Progenitor cell of endocrine pancreas (in vitro differentiated cells): ENCODE results near the gene SIRPB2. TPM values are rescaled to one million over a fixed set of nuclear protein-coding genes. Genes with fewer than 3 reads are reported as not detected.

Experiments
- DNase-seq: peaks from one replicate; pipeline ENCODE4 v3.0.0; 2021; ENCODE audit warnings: low spot score; ENCODE audit not compliant: unreplicated experiment
- H3K27ac Mint-ChIP-seq: 2 replicates; pipeline ENCODE4 v1.8.0; 2021; ENCODE audit warnings: mild to moderate bottlenecking, moderate library complexity, mixed read lengths
- H3K27me3 Mint-ChIP-seq: 2 replicates; pipeline ENCODE4 v1.8.0; 2021; ENCODE audit warnings: mixed read lengths
- H3K36me3 Mint-ChIP-seq: 2 replicates; pipeline ENCODE4 v1.8.0; 2022; ENCODE audit warnings: mixed read lengths; ENCODE audit not compliant: insufficient read depth
- H3K4me1 Mint-ChIP-seq: 2 replicates; pipeline ENCODE4 v1.8.0; 2021; ENCODE audit warnings: low read depth, mixed read lengths
- H3K4me3 Mint-ChIP-seq: 2 replicates; pipeline ENCODE4 v1.8.0; 2021; ENCODE audit warnings: low read depth, mild to moderate bottlenecking, moderate library complexity, mixed read lengths
- H3K9me3 Mint-ChIP-seq: 2 replicates; pipeline ENCODE4 v1.8.0; 2021; ENCODE audit warnings: low read depth, mixed read lengths
- total RNA-seq: library from RNA; stranded (reverse); gene quantifications from 2 replicates; pipeline ENCODE4 v1.2.1, GENCODE V29; 2021
- TF ChIP-seq, protein P1 (sequence below): fragments of 200-600 bp; sonication (generic); IDR thresholded peaks from one replicate; pipeline ENCODE4 v1.5.0; 2021; ENCODE audit warnings: antibody characterized with exemption, mild to moderate bottlenecking; ENCODE audit not compliant: unreplicated experiment

SIRPB2 gene
- total RNA-seq, 1 donor from 2014 or later: not detected

- Mint-ChIP-seq H3K9me3 (peaks cover 7% of the 10 kb centered on the region), H3K27ac (no peak overlapping the region), H3K4me3 (no peak overlapping the region), H3K36me3 (no peaks in the 10 kb centered on the region), H3K27me3 (peaks cover 14% of the 10 kb centered on the region), H3K4me1 (no peaks in the 10 kb centered on the region)
- TF ChIP-seq, protein P1, sequence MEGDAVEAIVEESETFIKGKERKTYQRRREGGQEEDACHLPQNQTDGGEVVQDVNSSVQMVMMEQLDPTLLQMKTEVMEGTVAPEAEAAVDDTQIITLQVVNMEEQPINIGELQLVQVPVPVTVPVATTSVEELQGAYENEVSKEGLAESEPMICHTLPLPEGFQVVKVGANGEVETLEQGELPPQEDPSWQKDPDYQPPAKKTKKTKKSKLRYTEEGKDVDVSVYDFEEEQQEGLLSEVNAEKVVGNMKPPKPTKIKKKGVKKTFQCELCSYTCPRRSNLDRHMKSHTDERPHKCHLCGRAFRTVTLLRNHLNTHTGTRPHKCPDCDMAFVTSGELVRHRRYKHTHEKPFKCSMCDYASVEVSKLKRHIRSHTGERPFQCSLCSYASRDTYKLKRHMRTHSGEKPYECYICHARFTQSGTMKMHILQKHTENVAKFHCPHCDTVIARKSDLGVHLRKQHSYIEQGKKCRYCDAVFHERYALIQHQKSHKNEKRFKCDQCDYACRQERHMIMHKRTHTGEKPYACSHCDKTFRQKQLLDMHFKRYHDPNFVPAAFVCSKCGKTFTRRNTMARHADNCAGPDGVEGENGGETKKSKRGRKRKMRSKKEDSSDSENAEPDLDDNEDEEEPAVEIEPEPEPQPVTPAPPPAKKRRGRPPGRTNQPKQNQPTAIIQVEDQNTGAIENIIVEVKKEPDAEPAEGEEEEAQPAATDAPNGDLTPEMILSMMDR: no peak
- no peak for DNase-seq
Measured at GRCh38 chr20:1526896-1527295, 35.7 kb upstream of the SIRPB2 start.

DNA sequence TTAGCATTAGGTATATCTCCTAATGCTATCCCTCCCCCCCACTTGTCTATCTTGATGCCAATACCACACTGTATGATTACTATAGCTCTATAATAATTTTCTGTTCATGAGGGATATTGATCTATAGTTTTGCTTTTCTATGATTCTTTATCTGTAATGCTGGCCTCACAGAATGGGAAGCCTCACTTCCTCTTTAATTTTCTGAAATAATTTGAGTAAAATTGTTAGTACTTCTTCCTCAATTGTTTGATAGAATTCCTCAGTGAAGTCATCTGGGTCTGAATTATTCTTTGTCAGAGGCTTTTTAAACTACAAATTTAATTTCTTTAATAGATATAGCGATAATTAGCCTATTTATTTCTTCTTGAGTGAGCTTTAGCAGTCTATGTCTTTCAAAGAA, 35.1 kb upstream of the SIRPB2 start:
- TF ChIP-seq, protein P1: no peak
- Mint-ChIP-seq H3K9me3 (peaks cover 7% of the 10 kb centered on the region), H3K4me3 (no peak overlapping the region), H3K36me3 (no peaks in the 10 kb centered on the region), H3K27ac (no peak overlapping the region), H3K27me3 (peaks cover 20% of the 10 kb centered on the region), H3K4me1 (no peaks in the 10 kb centered on the region)
- no peak for DNase-seq

DNA sequence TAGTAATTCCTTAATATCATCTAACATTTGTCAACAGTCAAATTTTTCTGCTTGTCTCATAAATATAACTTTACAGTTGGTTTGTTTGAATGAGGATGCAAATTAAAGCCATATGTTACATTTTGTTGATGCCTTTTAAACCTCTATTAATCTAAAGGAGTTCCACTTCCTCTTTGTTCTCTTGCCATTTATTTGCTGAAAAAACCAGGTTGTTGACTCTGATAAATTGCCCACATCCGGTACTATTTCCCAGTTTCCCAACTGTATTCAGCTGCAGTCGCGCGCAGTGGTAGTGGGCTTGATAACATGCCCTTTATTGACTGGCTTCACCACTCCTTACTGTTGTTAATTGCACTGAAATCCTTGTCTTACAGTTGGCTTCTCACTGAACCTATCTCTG, 32.8 kb upstream of the SIRPB2 start:
- peaks cover 7% of the 10 kb centered on the region for H3K9me3 Mint-ChIP-seq
- no peaks in the 10 kb centered on the region for H3K36me3 Mint-ChIP-seq
- TF ChIP-seq, protein P1: no peak
- H3K27me3 Mint-ChIP-seq: peaks cover 31% of the 10 kb centered on the region
- H3K4me1 Mint-ChIP-seq: no peaks in the 10 kb centered on the region
- H3K27ac Mint-ChIP-seq: no peak overlapping the region
- no peak overlapping the region for H3K4me3 Mint-ChIP-seq
- no peak for DNase-seq

GRCh38 chr20:1517010-1517409, 25.8 kb upstream of the SIRPB2 start:
- Mint-ChIP-seq H3K9me3 (no peaks in the 10 kb centered on the region), H3K4me3 (no peak overlapping the region), H3K36me3 (no peaks in the 10 kb centered on the region), H3K4me1 (no peaks in the 10 kb centered on the region), H3K27ac (no peak overlapping the region), H3K27me3 (peaks cover 41% of the 10 kb centered on the region)
- TF ChIP-seq, protein P1: no peak
- DNase-seq: no peak

DNA sequence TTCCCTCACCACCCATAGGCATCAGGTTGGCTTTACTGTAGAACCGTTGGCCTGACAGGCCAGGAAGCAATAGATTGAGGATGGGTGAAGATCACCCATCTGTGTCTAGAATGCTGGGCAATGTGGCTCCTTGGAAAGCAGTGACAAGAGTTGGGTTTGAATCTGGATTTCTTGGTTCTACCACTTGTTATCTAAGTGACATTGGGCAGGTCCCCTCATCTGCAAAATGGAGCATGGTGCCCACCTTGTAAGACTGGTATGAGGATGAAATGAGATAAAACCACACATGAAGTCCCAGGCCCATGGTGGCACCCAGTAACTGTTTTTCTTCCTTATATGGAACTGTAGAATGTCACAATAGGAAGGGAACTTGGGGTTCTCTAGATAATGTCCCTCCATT, 22.6 kb upstream of the SIRPB2 start:
- Mint-ChIP-seq H3K27me3 (peaks cover 40% of the 10 kb centered on the region), H3K4me3 (no peak overlapping the region), H3K4me1 (no peaks in the 10 kb centered on the region), H3K27ac (no peak overlapping the region), H3K9me3 (no peaks in the 10 kb centered on the region), H3K36me3 (no peaks in the 10 kb centered on the region)
- DNase-seq: no peak
- TF ChIP-seq, protein P1: no peak
